GDM1 (cell line): ENCODE results near the gene DPF3.

Experiments used
- DNase-seq: peaks from one replicate; lab custom pipeline; 2025; lab: John Stamatoyannopoulos, UW

Gene DPF3

GRCh38 chr14:72715850-72716228 lies 178.1 kb downstream of the DPF3 start:
- DNase-seq, result no peak

GRCh38 chr14:72715215-72715849 lies 178.6 kb downstream of the DPF3 start:
- no peak for DNase-seq

GRCh38 chr14:72714871-72715214 lies 179.1 kb downstream of the DPF3 start:
- DNase-seq, result no peak

- no peak for DNase-seq
Observed at GRCh38 chr14:72714094-72714493, 179.8 kb downstream of the DPF3 start.

GRCh38 chr14:72711936-72712335 lies 182.0 kb downstream of the DPF3 start:
- DNase-seq, result no peak

- no peak for DNase-seq
Observed at GRCh38 chr14:72709916-72710611, 183.8 kb downstream of the DPF3 start.

GRCh38 chr14:72708708-72709475 lies 185.0 kb downstream of the DPF3 start:
- no peak for DNase-seq

GRCh38 chr14:72708222-72708621 lies 185.7 kb downstream of the DPF3 start:
- DNase-seq, result no peak

- no peak for DNase-seq
Observed at GRCh38 chr14:72706485-72706884, 187.4 kb downstream of the DPF3 start.

GRCh38 chr14:72704502-72704901 lies 189.4 kb downstream of the DPF3 start:
- DNase-seq, result no peak

- no peak for DNase-seq
Observed at GRCh38 chr14:72701605-72702004, 192.3 kb downstream of the DPF3 start.

GRCh38 chr14:72701237-72701565 lies 192.7 kb downstream of the DPF3 start:
- no peak for DNase-seq

- DNase-seq, result no peak
Observed at GRCh38 chr14:72700338-72701236, 193.3 kb downstream of the DPF3 start.

- peak; percentile 42 for DNase-seq
Observed at GRCh38 chr14:72699852-72700257, 194.0 kb downstream of the DPF3 start.

- no peak for DNase-seq
Observed at GRCh38 chr14:72699443-72699842, 194.5 kb downstream of the DPF3 start.

- no peak for DNase-seq
Observed at GRCh38 chr14:72692696-72693095, 201.2 kb downstream of the DPF3 start.

- DNase-seq, result no peak
Observed at GRCh38 chr14:72690324-72690723, 203.6 kb downstream of the DPF3 start.

- DNase-seq, result no peak
Observed at GRCh38 chr14:72688990-72689671, 204.8 kb downstream of the DPF3 start.

- no peak for DNase-seq
Observed at GRCh38 chr14:72686832-72687231, 207.1 kb downstream of the DPF3 start.

GRCh38 chr14:72686101-72686500 lies 207.8 kb downstream of the DPF3 start:
- DNase-seq, result no peak

GRCh38 chr14:72685456-72685855 lies 208.4 kb downstream of the DPF3 start:
- DNase-seq, result no peak

GRCh38 chr14:72683787-72684186 lies 210.1 kb downstream of the DPF3 start:
- DNase-seq, result no peak
